ENCODE data around the gene OR4B1.

The OR4B1 gene

DNA sequence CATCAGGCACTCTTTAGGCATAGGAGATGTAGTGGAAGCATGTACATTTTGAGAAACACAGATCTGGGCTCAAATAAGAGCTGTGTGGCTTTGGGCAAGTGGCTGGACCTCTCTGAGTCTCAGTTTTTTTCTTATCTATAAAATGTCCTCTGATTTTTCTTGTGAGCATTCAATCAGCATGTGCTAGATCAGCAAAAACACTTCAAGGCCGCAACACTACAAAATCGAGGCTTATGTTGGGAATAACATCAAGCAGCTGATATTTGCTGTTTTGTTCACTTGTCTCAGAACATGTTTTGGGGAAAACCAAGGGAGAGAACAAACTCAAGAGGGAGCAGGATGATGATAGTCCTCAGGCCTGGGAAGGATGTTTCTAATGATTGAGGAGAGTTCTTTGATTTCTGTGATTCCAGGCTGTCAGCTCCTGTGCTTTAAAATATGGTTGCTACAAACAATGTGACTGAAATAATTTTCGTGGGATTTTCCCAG, 46.9 kb downstream of the OR4B1 start, which contains the start of gene OR4X1:
Gene OR4X1 (plus strand): TSS at position 439 of the 489 bp plus-strand sequence. CDS start 0 bp downstream, at position 439.
- DNase-seq, result no peak
